SK-N-SH (cell line): ENCODE results near the gene SLC25A27. TPM values are rescaled to one million over a fixed set of nuclear protein-coding genes. Genes with fewer than 3 reads are reported as not detected.

ENCODE experiments used
- CTCF ChIA-PET: fragments of 300-600, 350-600 bp; formaldehyde crosslinking; extraction: SDS; loops from one replicate; lab custom pipeline; 2021; lab: Yijun Ruan, JAX
- POLR2A ChIA-PET: fragments of 350-600 bp; sonication (Branson Sonifier 250); formaldehyde crosslinking; extraction: SDS; loops from one replicate; lab custom pipeline; 2020; ENCODE audit warnings: antibody characterized with exemption, inconsistent platforms; lab: Yijun Ruan, JAX
- DNase-seq: peaks from one replicate; pipeline ENCODE4 v3.0.0; 2012
- H2AFZ ChIP-seq: fragments of 200-600 bp; sonication (generic); 2 replicates; pipeline ENCODE4 v1.8.1; 2016; ENCODE audit warnings: antibody characterized with exemption, mild to moderate bottlenecking, low read depth
- H3F3A ChIP-seq: fragments of 200-600 bp; sonication (generic); replicated peaks from 2 replicates; pipeline ENCODE3; 2016; ENCODE audit warnings: antibody characterized with exemption, mild to moderate bottlenecking; ENCODE audit not compliant: insufficient read depth
- H3K27ac ChIP-seq, 2 experiments: fragments of 200-500 bp in 1 of 2; fragments of 200-600 bp in 1 of 2; sonication (Bioruptor generic) in 1 of 2; sonication (generic), shearing (Covaris generic) in 1 of 2; 2 replicates each; pipeline versions ENCODE4 v1.5.1 to v1.6.1; 2014 to 2016; ENCODE audit warnings: low read depth in 2 of 2, inconsistent platforms in 1 of 2, low read length in 1 of 2, mild to moderate bottlenecking in 1 of 2, mixed read lengths in 1 of 2
- H3K27me3 ChIP-seq: fragments of 200-600 bp; sonication (generic), shearing (Covaris generic); 2 replicates; pipeline ENCODE4 v1.6.1; 2016; ENCODE audit warnings: mixed run types; ENCODE audit not compliant: insufficient read depth
- H3K36me3 ChIP-seq, 2 experiments: fragments of 200-500 bp in 1 of 2; fragments of 200-600 bp in 1 of 2; sonication (Bioruptor generic) in 1 of 2; sonication (generic) in 1 of 2; replicated peaks in 1 of 2; 2 replicates each; pipeline versions ENCODE3 to v1.5.1; 2014 to 2016; ENCODE audit warnings: low read length in 1 of 2, mild to moderate bottlenecking in 1 of 2; ENCODE audit not compliant: insufficient read depth in 2 of 2, control insufficient read depth in 1 of 2
- H3K4me1 ChIP-seq, 2 experiments: fragments of 200-500 bp in 1 of 2; fragments of 200-600 bp in 1 of 2; sonication (Bioruptor generic) in 1 of 2; sonication (generic), shearing (Covaris generic) in 1 of 2; 2 replicates each; pipeline versions ENCODE4 v1.5.1 to v1.6.1; 2014 to 2016; ENCODE audit warnings: low read depth in 1 of 2, low read length in 1 of 2, mixed run types in 1 of 2; ENCODE audit not compliant: insufficient read depth in 2 of 2, control insufficient read depth in 1 of 2
- H3K4me2 ChIP-seq: fragments of 200-600 bp; sonication (generic), shearing (Covaris generic); 2 replicates; pipeline ENCODE4 v1.6.1; 2017; ENCODE audit warnings: mixed run types
- H3K4me3 ChIP-seq, 2 experiments: fragments of 200-500 bp in 1 of 2; fragments of 200-600 bp in 1 of 2; sonication (Bioruptor generic) in 1 of 2; sonication (generic), shearing (Covaris generic) in 1 of 2; 2 replicates each; pipeline versions ENCODE4 v1.5.1 to v1.8.1; 2014 to 2016; ENCODE audit warnings: low read depth in 2 of 2, inconsistent platforms in 1 of 2, low read length in 1 of 2, mild to moderate bottlenecking in 1 of 2, mixed read lengths in 1 of 2, moderate library complexity in 1 of 2
- H3K79me2 ChIP-seq: fragments of 200-600 bp; sonication (generic); 2 replicates; pipeline ENCODE4 v1.8.1; 2017; ENCODE audit warnings: mild to moderate bottlenecking; ENCODE audit not compliant: insufficient read depth
- H3K9ac ChIP-seq: fragments of 200-600 bp; sonication (generic); 2 replicates; pipeline ENCODE4 v1.6.1; 2017; ENCODE audit warnings: mixed run types
- H3K9me2 ChIP-seq: fragments of 200-600 bp; sonication (generic); 2 replicates; pipeline ENCODE4 v1.6.1; 2017; ENCODE audit warnings: mixed run types
- H3K9me3 ChIP-seq: fragments of 200-600 bp; sonication (generic); 2 replicates; pipeline ENCODE4 v1.6.1; 2017; ENCODE audit warnings: mixed run types, mild to moderate bottlenecking, moderate library complexity
- H4K20me1 ChIP-seq: fragments of 200-600 bp; sonication (generic); 2 replicates; pipeline ENCODE4 v1.6.1; 2017; ENCODE audit warnings: mild to moderate bottlenecking, mixed run types; ENCODE audit not compliant: insufficient read depth
- CHD2 ChIP-seq: fragments of 150-350 bp; IDR thresholded peaks from 2 replicates; pipeline ENCODE4 v1.6.1; 2018; ENCODE audit warnings: low read length; ENCODE audit not compliant: partially characterized antibody
- EP300 ChIP-seq, 2 experiments: IDR thresholded peaks; 2 replicates each; pipeline versions ENCODE4 v1.4.0 to v1.6.1; 2012; ENCODE audit warnings: borderline replicate concordance in 1 of 2, low read depth in 1 of 2, low read length in 1 of 2
- EZH2phosphoT487 ChIP-seq: fragments of 200-600 bp; sonication (generic); IDR thresholded peaks from 2 replicates; pipeline ENCODE4 v1.6.1; 2017; ENCODE audit warnings: low read depth, mixed run types, mild to moderate bottlenecking, antibody characterized with exemption, moderate library complexity, borderline replicate concordance
- FOSL2 ChIP-seq: IDR thresholded peaks from 2 replicates; pipeline ENCODE4 v1.4.0; 2012; ENCODE audit warnings: low read depth, mild to moderate bottlenecking, moderate library complexity, borderline replicate concordance
- GABPA ChIP-seq: IDR thresholded peaks from 2 replicates; pipeline ENCODE4 v1.4.0; 2012; ENCODE audit warnings: low read depth, mild to moderate bottlenecking
- GATA2 ChIP-seq: sonication (generic); formaldehyde crosslinking; IDR thresholded peaks from 2 replicates; pipeline ENCODE4 v1.5.0; 2020; ENCODE audit warnings: mild to moderate bottlenecking, missing genetic modification reagents
- JUND ChIP-seq: IDR thresholded peaks from 2 replicates; pipeline ENCODE4 v1.4.0; 2012
- MEF2A ChIP-seq: IDR thresholded peaks from 2 replicates; pipeline ENCODE4 v1.4.0; 2012; ENCODE audit warnings: low read depth, borderline replicate concordance
- NFIC ChIP-seq: IDR thresholded peaks from 2 replicates; pipeline ENCODE4 v1.4.0; 2012; ENCODE audit warnings: borderline replicate concordance
- RXRA ChIP-seq: IDR thresholded peaks from 2 replicates; pipeline ENCODE4 v1.4.0; 2012; ENCODE audit warnings: low read depth, mild to moderate bottlenecking, borderline replicate concordance
- SIN3A ChIP-seq: IDR thresholded peaks from 2 replicates; pipeline ENCODE4 v1.6.1; 2012; ENCODE audit warnings: low read depth, mild to moderate bottlenecking, low read length, moderate library complexity, borderline replicate concordance
- TCF12 ChIP-seq: IDR thresholded peaks from 2 replicates; pipeline ENCODE4 v1.4.0; 2012
- WGBS: methylation state at CpG from one replicate; pipeline ENCODE4 v1.1.6; 2017; ENCODE audit warnings: low lambda C conversion rate; 5-methylcytosine and 5-hydroxymethylcytosine counted together
- polyA plus RNA-seq, 3 experiments: library from polyadenylated mRNA; depleted of rRNA; stranded (reverse); fragments of >200 nt; gene quantifications; 2 replicates each; pipeline ENCODE4 v1.2.3, GENCODE V29; 2012
- TF ChIP-seq, protein P1 (sequence below): IDR thresholded peaks from 2 replicates; pipeline ENCODE4 v1.6.1; 2012; ENCODE audit warnings: mild to moderate bottlenecking, low read depth, low read length, moderate library complexity
- TF ChIP-seq, protein P2 (sequence below): fragments of 150-350 bp; IDR thresholded peaks from 2 replicates; pipeline ENCODE4 v1.6.1; 2016; ENCODE audit warnings: mild to moderate bottlenecking, low read depth, low read length
- TF ChIP-seq, protein P3 (sequence below): IDR thresholded peaks from 2 replicates; pipeline ENCODE4 v1.4.0; 2012; ENCODE audit warnings: low read depth, borderline replicate concordance
- TF ChIP-seq, protein P4 (sequence below): IDR thresholded peaks from 2 replicates; pipeline ENCODE4 v1.4.0; 2012; ENCODE audit warnings: low read depth, borderline replicate concordance
- TF ChIP-seq, protein P5 (sequence below): IDR thresholded peaks from 2 replicates; pipeline ENCODE4; 2012

The SLC25A27 gene
- polyA plus RNA-seq, 1 of the 3 experiments (the other 2 are of a cell fraction), result 0.66 TPM

DNA sequence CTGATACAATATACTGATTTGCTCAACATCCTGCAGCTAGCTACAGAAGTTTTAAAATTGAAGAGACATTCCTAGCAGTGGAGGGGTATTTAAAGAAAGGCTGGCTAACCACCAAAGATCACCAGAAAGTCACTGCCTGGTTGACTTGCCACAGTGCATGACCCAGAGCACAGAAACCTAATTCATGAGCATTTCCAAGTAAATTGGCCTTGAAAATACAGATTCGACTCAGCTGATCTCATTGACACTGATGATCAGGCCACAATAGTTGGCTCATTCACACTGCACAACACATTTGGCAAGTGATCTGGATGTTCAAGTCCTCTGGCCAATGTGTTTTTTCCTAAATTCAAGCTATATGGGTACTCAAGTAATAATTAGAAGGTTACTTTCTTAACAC lies 21.6 kb downstream of the SLC25A27 start (continued):
- TF ChIP-seq TCF12, result no peak
- TF ChIP-seq GATA2 (CRISPR knock-in tag), result no peak
- TF ChIP-seq, protein P1, sequence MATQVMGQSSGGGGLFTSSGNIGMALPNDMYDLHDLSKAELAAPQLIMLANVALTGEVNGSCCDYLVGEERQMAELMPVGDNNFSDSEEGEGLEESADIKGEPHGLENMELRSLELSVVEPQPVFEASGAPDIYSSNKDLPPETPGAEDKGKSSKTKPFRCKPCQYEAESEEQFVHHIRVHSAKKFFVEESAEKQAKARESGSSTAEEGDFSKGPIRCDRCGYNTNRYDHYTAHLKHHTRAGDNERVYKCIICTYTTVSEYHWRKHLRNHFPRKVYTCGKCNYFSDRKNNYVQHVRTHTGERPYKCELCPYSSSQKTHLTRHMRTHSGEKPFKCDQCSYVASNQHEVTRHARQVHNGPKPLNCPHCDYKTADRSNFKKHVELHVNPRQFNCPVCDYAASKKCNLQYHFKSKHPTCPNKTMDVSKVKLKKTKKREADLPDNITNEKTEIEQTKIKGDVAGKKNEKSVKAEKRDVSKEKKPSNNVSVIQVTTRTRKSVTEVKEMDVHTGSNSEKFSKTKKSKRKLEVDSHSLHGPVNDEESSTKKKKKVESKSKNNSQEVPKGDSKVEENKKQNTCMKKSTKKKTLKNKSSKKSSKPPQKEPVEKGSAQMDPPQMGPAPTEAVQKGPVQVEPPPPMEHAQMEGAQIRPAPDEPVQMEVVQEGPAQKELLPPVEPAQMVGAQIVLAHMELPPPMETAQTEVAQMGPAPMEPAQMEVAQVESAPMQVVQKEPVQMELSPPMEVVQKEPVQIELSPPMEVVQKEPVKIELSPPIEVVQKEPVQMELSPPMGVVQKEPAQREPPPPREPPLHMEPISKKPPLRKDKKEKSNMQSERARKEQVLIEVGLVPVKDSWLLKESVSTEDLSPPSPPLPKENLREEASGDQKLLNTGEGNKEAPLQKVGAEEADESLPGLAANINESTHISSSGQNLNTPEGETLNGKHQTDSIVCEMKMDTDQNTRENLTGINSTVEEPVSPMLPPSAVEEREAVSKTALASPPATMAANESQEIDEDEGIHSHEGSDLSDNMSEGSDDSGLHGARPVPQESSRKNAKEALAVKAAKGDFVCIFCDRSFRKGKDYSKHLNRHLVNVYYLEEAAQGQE, result no peak
- TF ChIP-seq GABPA, result no peak
- TF ChIP-seq, protein P2, sequence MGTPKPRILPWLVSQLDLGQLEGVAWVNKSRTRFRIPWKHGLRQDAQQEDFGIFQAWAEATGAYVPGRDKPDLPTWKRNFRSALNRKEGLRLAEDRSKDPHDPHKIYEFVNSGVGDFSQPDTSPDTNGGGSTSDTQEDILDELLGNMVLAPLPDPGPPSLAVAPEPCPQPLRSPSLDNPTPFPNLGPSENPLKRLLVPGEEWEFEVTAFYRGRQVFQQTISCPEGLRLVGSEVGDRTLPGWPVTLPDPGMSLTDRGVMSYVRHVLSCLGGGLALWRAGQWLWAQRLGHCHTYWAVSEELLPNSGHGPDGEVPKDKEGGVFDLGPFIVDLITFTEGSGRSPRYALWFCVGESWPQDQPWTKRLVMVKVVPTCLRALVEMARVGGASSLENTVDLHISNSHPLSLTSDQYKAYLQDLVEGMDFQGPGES, result no peak
- TF ChIP-seq, protein P3, sequence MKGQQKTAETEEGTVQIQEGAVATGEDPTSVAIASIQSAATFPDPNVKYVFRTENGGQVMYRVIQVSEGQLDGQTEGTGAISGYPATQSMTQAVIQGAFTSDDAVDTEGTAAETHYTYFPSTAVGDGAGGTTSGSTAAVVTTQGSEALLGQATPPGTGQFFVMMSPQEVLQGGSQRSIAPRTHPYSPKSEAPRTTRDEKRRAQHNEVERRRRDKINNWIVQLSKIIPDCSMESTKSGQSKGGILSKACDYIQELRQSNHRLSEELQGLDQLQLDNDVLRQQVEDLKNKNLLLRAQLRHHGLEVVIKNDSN, result no peak

DNA sequence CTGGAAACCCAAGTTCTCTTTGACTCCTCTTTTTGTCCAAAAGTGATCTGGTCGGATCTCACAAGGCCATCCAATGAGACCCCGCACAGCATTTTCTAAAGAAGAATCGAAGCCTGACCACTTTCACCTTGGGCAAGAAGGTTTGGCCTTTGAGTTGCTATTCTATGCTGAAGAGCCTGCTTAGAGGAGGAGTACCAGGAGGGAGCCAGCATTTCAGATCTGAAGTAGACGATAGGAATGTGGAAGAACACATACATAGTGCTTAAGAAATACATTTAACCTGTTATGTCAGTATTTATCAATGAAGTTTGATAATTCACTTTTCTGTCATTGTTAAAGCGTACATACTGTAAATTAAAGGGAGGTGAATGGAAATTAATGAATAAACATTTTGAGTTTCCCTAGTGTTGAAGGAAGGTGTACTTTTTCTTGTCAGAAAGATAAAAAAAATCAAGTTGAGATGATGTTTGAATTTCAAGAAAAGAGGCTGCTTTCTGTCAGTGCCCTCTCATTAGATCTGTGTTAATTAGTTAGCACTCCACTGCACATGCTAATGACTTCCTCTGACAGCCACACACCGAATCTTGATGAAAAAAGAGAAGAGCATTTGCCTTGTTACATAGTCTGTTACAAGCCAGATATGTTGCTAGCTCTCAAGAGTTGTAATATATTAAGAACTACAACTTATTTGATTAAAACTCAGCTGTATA lies 24.0 kb downstream of the SLC25A27 start:
- Histone ChIP-seq H3F3A (no peaks in the 10 kb centered on the region), H3K79me2 (no peaks in the 10 kb centered on the region), H3K4me1 (no peaks in the 10 kb centered on the region), H3K27ac (no peak overlapping the region), H3K9me2 (no peaks in the 10 kb centered on the region), H4K20me1 (no peaks in the 10 kb centered on the region), H3K4me2 (no peak overlapping the region), H3K4me3 (no peak overlapping the region), H3K27me3 (no peaks in the 10 kb centered on the region), H3K9ac (no peak overlapping the region), H2AFZ (no peak overlapping the region), H3K36me3 (no peaks in the 10 kb centered on the region), H3K9me3 (no peaks in the 10 kb centered on the region)
- no peak for DNase-seq
- CTCF ChIA-PET, result no interaction called here
- POLR2A ChIA-PET, result no interaction called here
- 38% methylated on average over 6 of the region's 6 CpGs for WGBS
- TF ChIP-seq NFIC, result no peak
- TF ChIP-seq, protein P4, sequence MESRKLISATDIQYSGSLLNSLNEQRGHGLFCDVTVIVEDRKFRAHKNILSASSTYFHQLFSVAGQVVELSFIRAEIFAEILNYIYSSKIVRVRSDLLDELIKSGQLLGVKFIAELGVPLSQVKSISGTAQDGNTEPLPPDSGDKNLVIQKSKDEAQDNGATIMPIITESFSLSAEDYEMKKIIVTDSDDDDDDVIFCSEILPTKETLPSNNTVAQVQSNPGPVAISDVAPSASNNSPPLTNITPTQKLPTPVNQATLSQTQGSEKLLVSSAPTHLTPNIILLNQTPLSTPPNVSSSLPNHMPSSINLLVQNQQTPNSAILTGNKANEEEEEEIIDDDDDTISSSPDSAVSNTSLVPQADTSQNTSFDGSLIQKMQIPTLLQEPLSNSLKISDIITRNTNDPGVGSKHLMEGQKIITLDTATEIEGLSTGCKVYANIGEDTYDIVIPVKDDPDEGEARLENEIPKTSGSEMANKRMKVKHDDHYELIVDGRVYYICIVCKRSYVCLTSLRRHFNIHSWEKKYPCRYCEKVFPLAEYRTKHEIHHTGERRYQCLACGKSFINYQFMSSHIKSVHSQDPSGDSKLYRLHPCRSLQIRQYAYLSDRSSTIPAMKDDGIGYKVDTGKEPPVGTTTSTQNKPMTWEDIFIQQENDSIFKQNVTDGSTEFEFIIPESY, result no peak
- TF ChIP-seq, protein P1, result no peak
- TF ChIP-seq, protein P5, sequence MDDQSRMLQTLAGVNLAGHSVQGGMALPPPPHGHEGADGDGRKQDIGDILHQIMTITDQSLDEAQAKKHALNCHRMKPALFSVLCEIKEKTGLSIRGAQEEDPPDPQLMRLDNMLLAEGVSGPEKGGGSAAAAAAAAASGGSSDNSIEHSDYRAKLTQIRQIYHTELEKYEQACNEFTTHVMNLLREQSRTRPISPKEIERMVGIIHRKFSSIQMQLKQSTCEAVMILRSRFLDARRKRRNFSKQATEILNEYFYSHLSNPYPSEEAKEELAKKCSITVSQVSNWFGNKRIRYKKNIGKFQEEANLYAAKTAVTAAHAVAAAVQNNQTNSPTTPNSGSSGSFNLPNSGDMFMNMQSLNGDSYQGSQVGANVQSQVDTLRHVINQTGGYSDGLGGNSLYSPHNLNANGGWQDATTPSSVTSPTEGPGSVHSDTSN, result no peak
- TF ChIP-seq SIN3A, result no peak
- no peak for TF ChIP-seq RXRA
- TF ChIP-seq JUND, result no peak
- TF ChIP-seq MEF2A, result no peak
- TF ChIP-seq EZH2phosphoT487, result no peak
- no peak for TF ChIP-seq CHD2
- no peak for TF ChIP-seq FOSL2
- TF ChIP-seq GATA2 (CRISPR knock-in tag), result no peak
- TF ChIP-seq EP300 (IDR thresholded peaks at IDR 0.05; ENCODE audit: borderline replicate concordance in 1 of 2, low read depth in 1 of 2, low read length in 1 of 2), result no peak
